AG20443 (cell line): ENCODE data around the gene TRIM50.
"Not testable (repeated sequence)": the region's sequence is repeated elsewhere in the genome, so short reads cannot be mapped to it uniquely, and the experiment has no call there.

Experiments used
- DNase-seq: peaks from one replicate; pipeline ENCODE4 v3.0.0; 2012; ENCODE audit warnings: low spot score, mixed read lengths

Gene TRIM50

DNA sequence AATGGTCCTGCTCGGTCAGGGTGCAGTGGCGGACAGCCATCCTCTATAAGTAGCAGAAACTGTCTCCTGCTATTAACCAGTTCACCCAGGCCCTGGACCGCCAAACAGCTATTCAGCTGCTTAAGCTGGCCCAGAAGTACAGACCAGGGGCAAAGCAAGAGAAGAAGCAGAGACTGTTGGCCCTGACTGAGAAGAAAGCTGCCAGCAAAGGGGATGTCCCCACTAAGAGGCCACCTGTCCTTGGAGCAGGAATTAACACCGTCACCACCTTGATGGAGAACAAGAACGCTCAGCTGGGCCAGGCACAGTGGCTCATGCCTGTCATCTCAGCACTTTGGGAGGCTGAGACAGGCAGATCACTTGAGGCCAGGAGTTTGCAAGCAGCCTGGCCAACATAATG lies 13.6 kb downstream of the TRIM50 start:
- no peak for DNase-seq

DNA sequence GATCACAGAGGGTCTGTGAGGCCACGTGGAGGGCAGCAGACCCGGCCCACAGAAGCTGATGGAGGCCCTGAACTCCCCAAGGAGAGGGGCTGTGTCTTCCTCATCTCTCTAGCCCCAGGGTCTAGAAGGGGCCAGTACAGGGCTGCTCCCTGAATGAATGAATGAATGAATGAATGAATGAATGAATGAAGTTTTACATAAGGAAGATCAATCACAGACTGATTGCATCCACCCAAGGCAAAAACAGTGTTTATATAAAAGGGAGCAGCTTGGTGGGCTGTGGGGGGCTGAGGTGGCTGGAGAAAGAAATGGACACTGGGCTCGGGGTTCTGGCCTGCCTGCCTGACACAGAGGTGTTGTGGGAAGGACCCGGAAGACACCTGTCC lies 14.4 kb downstream of the TRIM50 start:
- no peak for DNase-seq

DNA sequence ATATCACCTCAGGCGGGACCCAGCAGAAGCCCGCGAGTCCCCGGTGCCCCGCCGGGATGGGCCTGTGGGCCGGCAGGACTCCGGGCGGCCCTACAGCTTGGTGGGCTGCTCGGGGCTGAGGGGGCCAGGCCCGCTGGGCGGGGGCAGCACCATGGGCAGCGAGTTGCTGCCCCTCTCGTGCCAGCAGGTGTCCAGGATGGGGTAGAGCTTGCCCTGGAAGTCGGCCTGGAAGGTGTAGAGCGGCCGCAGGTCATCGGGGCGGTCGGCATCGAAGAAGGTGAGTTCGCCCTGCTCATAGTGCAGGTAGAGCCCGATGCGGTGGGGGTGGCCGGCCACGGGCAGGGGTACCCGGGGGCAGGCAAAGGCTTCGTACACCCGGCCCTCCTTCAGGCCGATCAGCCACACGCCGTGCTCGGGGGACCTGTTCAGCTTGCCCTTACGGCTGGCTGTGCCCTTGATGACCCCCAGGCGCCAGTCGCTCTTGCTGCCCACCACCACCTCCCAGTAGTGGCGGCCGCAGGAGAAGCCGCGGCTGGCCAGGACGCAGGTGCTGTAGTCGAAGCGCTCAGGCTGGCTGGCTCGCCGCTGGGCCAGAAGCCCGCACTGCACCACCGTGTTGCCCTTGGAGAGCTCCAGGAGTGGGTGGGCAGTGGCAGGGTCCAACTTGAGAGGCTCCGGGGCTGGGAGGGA lies 14.9 kb downstream of the TRIM50 start:
- DNase-seq, result no peak

DNA sequence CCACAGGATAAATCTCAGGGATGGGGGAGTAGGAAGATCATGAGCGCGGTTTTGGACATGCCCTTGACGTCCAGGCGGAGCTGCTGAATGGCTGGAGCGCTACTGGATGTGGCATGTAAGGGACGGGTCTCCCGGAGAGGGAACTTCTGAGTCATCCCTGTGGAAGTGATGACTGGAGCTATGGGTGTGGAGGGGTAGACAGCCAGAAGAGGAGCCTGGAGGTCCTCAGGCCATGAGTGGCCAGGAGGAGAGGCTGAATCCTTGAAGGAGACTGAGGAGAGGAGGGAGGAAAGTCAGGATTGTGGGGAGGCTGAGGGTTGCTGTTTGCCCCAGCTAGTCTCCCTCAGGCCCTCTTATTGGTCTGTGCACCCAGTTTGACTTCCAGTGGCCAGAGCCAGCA lies 16.5 kb downstream of the TRIM50 start:
- not testable (repeated sequence) for DNase-seq

DNA sequence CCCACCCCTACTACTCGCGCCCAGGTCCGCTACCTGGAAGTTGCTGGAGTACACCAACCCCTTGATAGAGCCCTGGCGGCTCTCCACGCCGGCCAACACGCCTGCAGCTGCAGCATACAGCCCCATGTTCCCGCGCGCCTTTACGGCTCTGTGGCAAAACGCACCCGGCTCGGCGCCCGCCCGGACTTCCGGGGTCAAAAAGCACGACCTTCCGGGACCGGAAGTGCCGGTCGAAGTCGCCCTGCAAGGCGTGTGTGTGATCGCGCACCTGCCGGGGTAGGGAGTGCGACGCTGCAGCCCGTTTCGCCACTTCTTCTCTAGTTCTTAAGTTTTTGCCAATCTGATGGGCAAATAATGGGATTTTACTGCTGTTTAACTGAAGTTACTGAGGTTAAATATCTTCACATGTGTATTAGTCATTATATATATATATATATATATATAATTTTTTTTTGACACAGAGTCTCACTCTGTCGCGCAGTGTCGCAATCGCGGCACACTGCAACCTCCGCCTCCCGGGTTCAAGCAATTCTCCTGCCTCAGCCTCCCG lies 19.1 kb downstream of the TRIM50 start, which contains the start of gene NSUN5:
NSUN5 (minus strand) TSS at position 162 of the 550 bp plus-strand sequence; CDS start at position 126, 36 bp downstream.
- peak; percentile 92 for DNase-seq

DNA sequence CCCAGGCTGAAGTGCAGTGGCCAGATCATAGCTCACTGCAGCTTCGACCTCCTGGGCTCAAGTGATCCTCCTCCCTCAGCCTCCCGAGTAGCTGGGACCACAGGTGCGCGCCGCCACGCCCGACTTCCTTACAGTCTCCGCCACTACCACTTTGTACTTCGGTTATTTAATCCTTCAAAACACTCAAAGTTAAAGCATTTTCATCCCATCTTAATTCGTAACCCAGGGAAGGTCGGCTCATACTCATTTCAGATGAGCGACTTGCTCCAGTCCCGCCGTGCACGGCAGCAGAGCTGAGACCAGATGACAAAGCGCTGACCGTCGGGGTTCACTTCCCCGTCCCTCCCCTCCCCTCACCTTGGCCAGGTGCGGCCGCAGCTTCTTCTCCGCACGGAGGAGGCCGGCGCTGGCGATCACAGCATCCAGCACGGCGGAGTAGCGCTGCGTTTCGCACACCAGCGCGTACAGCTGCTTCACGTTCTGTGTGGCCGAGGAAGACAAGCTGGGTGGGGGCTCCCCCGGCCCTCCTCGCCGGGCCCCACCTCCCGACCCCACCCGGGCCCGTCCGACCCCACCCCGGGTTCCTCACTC lies 19.7 kb downstream of the TRIM50 start:
- no peak for DNase-seq

DNA sequence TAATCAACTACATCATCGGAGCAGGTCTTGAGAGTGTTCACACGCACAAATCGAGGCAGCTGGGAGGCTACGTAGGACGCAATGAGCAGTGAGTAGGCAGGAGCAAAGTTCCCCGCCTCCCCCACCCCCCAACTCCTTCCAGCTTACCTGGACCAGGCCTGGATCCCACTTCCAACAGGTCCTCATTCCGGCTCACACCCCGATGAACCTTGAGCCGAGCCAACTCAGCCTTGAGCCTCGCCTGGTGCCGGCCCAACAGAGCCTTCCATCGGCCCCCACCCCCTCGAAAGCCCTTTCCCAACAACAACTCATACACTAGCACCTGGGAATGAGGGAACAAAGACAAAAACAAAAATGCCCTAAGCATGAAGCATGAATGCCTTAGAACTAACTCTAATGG lies 20.4 kb downstream of the TRIM50 start:
- no peak for DNase-seq

DNA sequence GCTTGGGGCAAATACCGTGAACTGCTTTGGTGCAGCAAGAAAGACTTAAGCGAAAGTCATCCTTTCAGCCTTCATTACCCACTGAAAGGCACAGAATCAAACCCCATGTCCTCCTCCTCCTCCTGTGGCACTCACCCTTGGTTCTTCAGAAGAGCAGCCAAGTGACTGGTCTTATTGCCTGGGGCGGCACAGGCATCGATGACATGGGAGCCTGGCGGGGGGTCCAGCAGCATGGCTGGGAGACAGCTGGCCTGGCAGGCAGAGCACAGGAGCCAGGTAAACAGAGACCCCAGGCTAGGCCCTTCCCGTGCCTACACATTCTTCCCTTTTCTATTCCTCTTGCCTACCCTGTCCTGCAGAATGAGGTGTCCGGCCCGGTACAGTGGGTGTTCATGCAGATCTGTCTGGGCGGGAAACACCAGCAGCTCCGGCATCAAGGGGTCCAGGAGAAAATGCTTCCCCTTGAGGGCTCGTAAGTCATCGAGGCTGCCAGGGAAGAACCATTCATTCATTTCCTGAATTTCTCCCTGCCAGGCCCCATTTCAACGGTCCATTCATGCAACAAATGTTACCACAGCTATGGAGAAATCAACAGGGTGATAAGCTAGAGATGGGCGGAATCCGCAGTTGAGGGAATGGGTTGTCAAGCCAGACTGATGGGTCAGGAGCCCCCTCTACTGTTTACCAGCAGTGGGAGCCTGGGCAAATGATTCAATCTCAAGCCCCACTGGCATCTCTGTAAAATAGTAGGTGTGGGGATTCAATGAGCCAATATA lies 23.1 kb downstream of the TRIM50 start:
- not testable (repeated sequence) for DNase-seq

DNA sequence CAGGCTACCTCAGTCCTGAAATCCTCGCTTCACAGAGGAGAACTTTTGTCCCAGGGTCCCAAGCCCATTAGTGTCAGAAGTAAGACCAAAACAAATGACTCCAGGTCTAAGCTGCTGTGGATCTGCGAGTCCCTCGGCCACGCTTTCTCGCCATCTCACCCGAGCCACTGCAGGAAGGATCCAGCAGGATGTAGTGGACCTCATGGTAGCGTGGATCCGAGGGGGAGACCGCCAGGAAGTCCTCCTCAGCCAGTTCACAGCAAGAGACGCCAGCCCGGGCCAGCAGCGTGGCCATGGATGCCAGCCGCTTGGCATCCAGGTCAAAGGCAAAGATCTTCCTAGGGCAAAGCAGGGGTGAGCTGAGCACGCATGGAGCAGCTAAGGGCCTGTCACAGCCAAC lies 23.8 kb downstream of the TRIM50 start:
- DNase-seq, result no peak

DNA sequence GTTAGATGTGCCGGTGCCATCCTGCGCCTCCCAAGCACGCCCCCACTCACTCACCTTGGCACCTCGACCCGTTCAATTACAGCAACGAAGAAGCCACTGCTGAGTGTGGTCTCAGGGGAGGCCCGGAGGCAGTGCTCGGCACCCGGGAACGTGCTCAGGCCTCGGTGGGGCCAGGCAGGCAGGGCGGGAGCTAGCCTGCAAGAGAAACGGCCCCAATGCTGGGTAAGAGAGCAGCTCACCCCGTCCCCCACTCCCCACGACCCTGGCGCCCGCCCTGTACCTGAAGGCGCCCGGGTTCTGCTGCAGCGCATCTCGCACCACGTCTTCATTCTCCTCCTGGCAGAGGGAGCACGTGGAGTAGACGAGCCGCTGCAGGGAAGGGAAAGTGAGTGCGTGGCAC lies 24.3 kb downstream of the TRIM50 start:
- no peak for DNase-seq

DNA sequence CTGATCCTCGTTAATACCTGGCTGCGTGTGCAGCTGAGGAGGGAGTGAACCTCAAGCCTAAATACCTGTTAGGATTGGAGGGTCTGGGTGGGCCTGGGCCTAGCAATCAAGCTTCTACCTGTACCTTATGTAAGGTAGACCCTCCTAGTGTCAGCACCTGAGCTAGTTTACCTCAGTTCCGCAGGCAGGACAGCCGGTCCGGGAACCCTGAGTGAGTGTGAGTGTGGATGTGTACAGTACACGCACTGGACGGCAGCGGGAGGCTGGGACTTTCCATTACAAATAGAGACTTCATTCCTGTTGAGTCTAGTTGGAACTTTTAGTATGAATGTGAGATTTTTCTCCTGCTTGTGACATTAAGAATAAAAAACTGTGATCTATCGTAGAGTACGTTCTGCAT lies 25.0 kb downstream of the TRIM50 start:
- DNase-seq, result not testable (repeated sequence)

DNA sequence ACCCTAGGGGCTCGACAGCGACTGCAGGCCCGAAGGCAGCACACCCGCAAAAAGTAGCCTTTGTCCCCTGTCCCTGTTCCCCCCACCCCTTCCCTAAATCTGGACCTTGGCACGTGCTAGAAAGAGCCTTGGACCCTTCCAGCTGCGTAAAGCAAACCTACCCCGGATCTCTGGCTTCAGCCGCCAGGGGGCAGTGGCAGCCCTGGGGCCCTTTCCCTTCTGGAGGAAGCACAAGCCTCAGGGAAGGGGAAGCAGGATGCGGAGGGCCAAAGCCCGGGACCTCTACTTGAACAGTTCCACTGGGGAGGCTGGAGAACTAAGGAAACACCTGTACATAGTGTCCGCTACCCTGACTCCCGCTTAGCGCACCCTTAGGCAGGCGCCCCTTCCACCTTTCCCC lies 26.8 kb downstream of the TRIM50 start:
- DNase-seq, result not testable (repeated sequence)

DNA sequence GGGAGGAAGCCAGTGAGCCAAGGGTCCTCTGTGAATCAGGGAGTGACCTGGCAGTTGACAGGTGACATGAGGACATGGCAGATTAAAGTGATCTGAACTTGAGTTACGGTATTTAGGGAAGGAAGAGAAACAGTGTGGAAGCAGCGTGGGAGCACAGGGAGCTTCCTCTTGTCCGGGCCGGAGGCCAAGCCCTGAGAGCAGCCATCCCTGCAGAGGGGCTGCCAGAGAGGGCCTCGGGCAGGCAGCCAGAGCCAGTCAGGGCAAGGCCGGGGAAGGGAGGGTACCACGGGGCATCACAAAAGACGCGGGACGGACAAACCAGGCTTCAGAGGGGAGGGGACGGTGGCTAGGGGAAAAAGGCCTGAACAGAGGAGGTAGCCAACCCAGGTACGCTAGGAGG lies 28.1 kb downstream of the TRIM50 start:
- DNase-seq, result not testable (repeated sequence)

DNA sequence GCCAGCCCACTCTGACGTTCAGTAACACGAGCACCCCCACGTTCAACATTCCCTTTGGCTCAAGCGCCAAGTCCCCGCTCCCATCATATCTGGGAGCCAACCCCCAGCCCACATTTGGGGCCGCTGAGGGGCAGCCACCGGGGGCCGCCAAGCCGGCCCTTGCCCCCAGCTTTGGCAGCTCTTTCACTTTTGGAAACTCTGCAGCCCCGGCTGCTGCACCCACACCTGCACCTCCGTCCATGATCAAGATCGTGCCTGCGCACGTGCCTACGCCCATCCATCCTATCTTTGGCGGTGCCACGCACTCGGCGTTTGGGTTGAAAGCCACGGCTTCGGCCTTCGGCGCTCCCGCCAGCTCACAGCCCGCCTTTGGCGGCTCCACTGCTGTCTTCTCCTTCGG lies 30.2 kb downstream of the TRIM50 start:
- DNase-seq, result not testable (repeated sequence)

DNA sequence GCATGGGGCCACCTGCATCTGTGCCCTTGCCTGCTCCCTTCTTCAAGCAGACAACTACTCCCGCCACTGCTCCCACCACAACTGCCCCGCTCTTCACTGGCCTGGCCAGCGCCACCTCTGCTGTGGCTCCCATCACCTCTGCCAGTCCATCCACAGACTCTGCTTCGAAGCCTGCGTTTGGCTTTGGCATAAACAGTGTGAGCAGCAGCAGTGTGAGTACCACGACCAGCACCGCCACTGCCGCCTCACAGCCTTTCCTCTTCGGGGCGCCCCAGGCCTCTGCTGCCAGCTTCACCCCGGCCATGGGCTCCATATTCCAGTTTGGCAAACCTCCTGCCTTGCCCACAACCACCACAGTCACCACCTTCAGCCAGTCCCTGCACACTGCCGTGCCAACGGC lies 30.6 kb downstream of the TRIM50 start:
- not testable (repeated sequence) for DNase-seq

DNA sequence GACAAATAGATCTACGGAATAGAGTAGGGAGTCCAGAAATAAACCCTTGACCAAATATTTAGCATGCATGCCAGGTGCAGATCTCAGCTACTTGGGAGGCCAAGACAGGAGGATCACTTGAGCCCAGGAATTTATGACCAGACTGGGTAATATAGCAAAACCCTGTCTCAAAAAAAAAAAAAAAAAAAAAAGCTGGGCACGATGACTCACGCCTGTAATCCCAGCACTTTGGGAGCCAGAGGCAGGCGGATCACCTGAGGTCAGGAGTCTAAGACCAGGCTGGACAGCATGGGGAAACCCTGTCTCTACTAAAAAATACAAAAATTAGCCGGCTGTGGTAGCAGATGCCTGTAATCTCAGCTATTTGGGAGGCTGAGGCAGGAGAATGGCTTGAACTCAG lies 50.7 kb downstream of the TRIM50 start:
- not testable (repeated sequence) for DNase-seq

DNA sequence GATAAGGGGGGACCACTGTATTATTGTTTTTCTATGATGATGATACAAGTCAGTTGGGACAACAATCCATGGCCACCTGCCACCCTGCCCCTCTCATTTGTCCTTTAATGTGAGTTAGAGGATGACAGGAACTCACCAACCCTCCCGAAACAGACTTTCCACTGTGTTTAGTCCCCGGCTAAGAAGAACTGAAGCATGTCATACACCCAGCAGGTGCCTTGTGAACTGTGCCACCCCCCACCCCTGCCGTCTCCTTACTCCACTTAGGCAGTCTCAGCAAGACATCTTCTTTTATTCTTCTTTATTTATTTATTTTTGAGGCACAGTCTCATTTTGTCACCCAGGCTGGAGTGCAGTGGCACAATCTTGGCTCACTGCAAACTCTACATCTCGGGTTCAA lies 60.1 kb downstream of the TRIM50 start:
- not testable (repeated sequence) for DNase-seq

DNA sequence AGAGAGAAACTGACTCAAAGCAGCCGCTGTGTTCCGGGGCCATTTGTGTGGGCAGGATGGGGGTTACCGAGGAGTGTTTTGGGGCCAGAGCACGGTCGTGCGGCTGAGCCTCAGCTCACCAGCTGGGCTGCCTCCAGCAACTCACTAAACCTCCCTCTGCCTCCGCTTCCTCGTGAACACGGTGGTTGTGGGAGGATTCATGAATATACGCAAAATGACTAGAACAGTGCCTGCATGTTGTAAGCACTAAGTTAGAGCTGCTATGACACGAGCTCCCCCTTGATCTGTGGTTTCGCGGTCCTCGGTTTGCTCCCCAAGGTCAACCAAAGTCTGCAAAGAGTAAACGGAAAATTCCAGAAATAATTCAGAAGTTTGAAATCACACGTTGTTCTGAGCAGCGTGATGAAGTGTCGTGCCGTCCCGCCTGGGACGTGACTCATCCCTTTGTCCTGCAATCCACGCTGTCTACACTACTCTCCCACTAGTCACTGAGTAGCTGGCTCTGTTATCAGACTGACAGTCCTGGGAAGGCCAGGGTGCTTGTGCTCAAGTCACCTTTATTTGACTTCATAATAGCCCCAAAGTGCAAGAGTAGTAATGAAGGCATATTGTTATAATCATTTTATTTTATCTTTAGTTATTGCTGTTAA lies 61.0 kb downstream of the TRIM50 start:
- DNase-seq, result not testable (repeated sequence)
